ENCODE results near the gene USP6NL. TPM values are rescaled to one million over a fixed set of nuclear protein-coding genes. Genes with fewer than 3 reads are reported as not detected.

The USP6NL gene
- total RNA-seq, 1 experiment from 2014 or later: 13.0 TPM

GRCh38 chr10:11605807-11606408 is 5.5 kb downstream of the USP6NL start:
- intact Hi-C loops (cut with micrococcal nuclease): loop anchor here (5.0 kb wide), 1 partner anchor 89 kb away; no protein-coding TSS in a partner anchor
- ChIA-PET POLR2A (ENCODE audit: unreplicated experiment) (no interaction called here), CTCF (no interaction called here)
- BruUV-seq (replicated peaks): no TSS peak
- H3K27ac ChIP-seq (ENCODE audit: low read length): no peak overlapping the region
- peaks cover 99% of the 10 kb centered on the region for H3K79me2 ChIP-seq (ENCODE audit: low read length)
- no peaks in the 10 kb centered on the region for H3K9me2 ChIP-seq (replicated peaks; ENCODE audit: low read length)
- H3K27me3 ChIP-seq (ENCODE audit: low read length): no peaks in the 10 kb centered on the region
- peaks cover 21% of the 10 kb centered on the region for H3K4me1 ChIP-seq (ENCODE audit: insufficient read depth, low read length)
- no peak overlapping the region for H3K4me2 ChIP-seq (ENCODE audit: low read length)
- TF ChIP-seq EZH2 (IDR thresholded peaks at IDR 0.05; ENCODE audit: low read length, unreplicated experiment): no peak
- TF ChIP-seq EZH2phosphoT487 (IDR thresholded peaks at IDR 0.05; ENCODE audit: borderline replicate concordance, low read length): no peak
- no peak for TF ChIP-seq CTCF (conservative IDR thresholded peaks at IDR 0.05; ENCODE audit: low read depth, low read length)
- no peak overlapping the region for H3K4me3 ChIP-seq (ENCODE audit: low read length)
- H3K9me3 ChIP-seq (ENCODE audit: low read length): no peaks in the 10 kb centered on the region
- no peak overlapping the region for H2AFZ ChIP-seq (ENCODE audit: low read length)
- H3F3A ChIP-seq (ENCODE audit: low read length, unreplicated experiment): no peaks in the 10 kb centered on the region
- H3K36me3 ChIP-seq (ENCODE audit: low read depth, low read length): no peaks in the 10 kb centered on the region
- no peak for ATAC-seq
- H4K20me1 ChIP-seq (ENCODE audit: low read length): peaks cover 19% of the 10 kb centered on the region; the same call in 1 of the 2 replicates
- no peak overlapping the region for H3K9ac ChIP-seq (ENCODE audit: low read length)
- DNase-seq: no peak

- ATAC-seq (no peak), DNase-seq (no peak)
- CTCF ChIA-PET: no interaction called here
- Histone ChIP-seq H3K4me1 (ENCODE audit: insufficient read depth, low read length) (peaks cover 21% of the 10 kb centered on the region), H3K27me3 (ENCODE audit: low read length) (no peaks in the 10 kb centered on the region), H3K4me3 (ENCODE audit: low read length) (no peak overlapping the region), H3K9ac (ENCODE audit: low read length) (no peak overlapping the region), H3K79me2 (ENCODE audit: low read length) (peaks cover 99% of the 10 kb centered on the region), H3K27ac (ENCODE audit: low read length) (no peak overlapping the region), H4K20me1 (ENCODE audit: low read length) (peaks cover 19% of the 10 kb centered on the region; the same call in 1 of the 2 replicates), H3F3A (ENCODE audit: low read length, unreplicated experiment) (no peaks in the 10 kb centered on the region), H3K4me2 (ENCODE audit: low read length) (no peak overlapping the region), H3K9me3 (ENCODE audit: low read length) (no peaks in the 10 kb centered on the region), H3K36me3 (ENCODE audit: low read depth, low read length) (no peaks in the 10 kb centered on the region), H3K9me2 (replicated peaks; ENCODE audit: low read length) (no peaks in the 10 kb centered on the region), H2AFZ (ENCODE audit: low read length) (no peak overlapping the region)
- POLR2A ChIA-PET (ENCODE audit: unreplicated experiment): no interaction called here
- no TSS peak for BruUV-seq (replicated peaks)
- intact Hi-C loops (cut with micrococcal nuclease): loop anchor here (5.0 kb wide), 2 partner anchors 68 to 88 kb away; no protein-coding TSS in a partner anchor
- TF ChIP-seq EZH2phosphoT487 (IDR thresholded peaks at IDR 0.05; ENCODE audit: borderline replicate concordance, low read length) (no peak), EZH2 (IDR thresholded peaks at IDR 0.05; ENCODE audit: low read length, unreplicated experiment) (no peak), CTCF (conservative IDR thresholded peaks at IDR 0.05; ENCODE audit: low read depth, low read length) (no peak)
These were observed 6.4 kb downstream of the USP6NL start for GRCh38 chr10:11604865-11605650.

All from PC-3 (cell line).